Ovary (tissue), 3 donors: ENCODE data around the gene MDM1.

Experiments used
- POLR2A ChIP-seq: fragments of 450-650 bp; IDR thresholded peaks from one replicate; pipeline ENCODE4 v1.6.1; 2017; ENCODE audit warnings: antibody characterized with exemption, mild to moderate bottlenecking, moderate library complexity
- TF ChIP-seq, protein P1 (sequence below), 3 donors: fragments of 450-650 bp in 2 of 3; fragments of 200-600 bp in 1 of 3; IDR thresholded peaks; one replicate each; pipeline versions ENCODE4 v1.5.1 to v1.8.0; 2016 to 2022; ENCODE audit warnings: antibody characterized with exemption in 3 of 3, mild to moderate bottlenecking in 1 of 3
- donor health status: DM: no; HTN: no; CAD: no.

GRCh38 chr12:68276402-68276930, 55.7 kb downstream of the MDM1 start:
- TF ChIP-seq, protein P1, sequence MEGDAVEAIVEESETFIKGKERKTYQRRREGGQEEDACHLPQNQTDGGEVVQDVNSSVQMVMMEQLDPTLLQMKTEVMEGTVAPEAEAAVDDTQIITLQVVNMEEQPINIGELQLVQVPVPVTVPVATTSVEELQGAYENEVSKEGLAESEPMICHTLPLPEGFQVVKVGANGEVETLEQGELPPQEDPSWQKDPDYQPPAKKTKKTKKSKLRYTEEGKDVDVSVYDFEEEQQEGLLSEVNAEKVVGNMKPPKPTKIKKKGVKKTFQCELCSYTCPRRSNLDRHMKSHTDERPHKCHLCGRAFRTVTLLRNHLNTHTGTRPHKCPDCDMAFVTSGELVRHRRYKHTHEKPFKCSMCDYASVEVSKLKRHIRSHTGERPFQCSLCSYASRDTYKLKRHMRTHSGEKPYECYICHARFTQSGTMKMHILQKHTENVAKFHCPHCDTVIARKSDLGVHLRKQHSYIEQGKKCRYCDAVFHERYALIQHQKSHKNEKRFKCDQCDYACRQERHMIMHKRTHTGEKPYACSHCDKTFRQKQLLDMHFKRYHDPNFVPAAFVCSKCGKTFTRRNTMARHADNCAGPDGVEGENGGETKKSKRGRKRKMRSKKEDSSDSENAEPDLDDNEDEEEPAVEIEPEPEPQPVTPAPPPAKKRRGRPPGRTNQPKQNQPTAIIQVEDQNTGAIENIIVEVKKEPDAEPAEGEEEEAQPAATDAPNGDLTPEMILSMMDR (IDR thresholded peaks at IDR 0.05) = no peak
- no peak for TF ChIP-seq POLR2A
